ENCODE measurements around the gene MYL3.

- no peak for TF ChIP-seq CTCF (IDR thresholded peaks at IDR 0.05)
- TF ChIP-seq POLR2A (IDR thresholded peaks at IDR 0.05) = no peak
Measured at GRCh38 chr3:46868948-46869347, 5.7 kb upstream of the MYL3 start.
